ENCODE results near the gene ADRB2.

ADRB2 gene

DNA sequence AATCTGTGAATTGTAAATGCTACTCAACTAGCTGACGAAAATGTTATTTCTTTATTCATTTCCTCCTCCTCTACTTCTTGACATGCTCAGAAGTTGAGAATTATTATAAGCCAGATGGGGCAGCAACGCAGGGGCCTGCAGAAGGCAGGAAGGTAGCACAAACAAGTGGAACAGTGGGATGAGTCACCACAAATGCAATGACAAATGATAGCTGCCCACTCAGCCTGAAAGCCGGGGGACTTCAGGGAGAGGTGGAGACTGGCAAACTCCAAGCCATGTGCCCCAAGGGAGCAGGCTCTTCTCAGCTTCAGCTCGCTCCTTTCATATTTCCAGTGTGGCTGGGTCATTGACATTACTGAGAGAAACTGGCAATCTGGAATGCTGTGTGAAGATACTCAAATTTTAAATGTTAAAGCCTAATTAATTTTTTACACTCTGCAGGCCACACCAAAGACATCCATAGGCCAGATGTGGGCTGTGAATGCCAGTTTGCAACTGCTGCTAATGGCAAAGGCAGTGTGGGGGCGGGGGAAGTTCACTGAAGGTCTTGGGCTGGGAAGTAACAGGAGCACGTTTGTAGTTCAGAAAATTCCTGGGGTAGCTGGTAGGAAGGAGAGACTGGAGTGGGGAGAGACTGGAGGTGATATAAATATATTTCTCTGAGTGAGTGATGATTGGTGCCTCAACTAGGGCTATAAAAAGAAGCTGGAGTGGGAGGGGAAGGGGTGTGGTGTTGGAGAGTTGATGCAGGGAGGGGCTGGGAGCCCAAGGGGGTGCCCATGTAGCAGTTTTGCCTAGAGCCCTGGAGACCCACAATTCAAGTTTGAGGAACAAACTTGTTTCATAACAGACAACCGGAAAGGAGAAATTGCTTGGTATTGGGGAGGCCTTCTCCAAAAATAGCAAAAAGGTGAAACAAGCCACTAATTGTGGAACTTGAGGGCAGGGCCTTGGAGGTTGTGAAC is 20.8 kb upstream of the ADRB2 start:
- TF ChIP-seq ZFX (IDR thresholded peaks at IDR 0.05; ENCODE audit: borderline replicate concordance), result no peak
- TF ChIP-seq, protein P1, sequence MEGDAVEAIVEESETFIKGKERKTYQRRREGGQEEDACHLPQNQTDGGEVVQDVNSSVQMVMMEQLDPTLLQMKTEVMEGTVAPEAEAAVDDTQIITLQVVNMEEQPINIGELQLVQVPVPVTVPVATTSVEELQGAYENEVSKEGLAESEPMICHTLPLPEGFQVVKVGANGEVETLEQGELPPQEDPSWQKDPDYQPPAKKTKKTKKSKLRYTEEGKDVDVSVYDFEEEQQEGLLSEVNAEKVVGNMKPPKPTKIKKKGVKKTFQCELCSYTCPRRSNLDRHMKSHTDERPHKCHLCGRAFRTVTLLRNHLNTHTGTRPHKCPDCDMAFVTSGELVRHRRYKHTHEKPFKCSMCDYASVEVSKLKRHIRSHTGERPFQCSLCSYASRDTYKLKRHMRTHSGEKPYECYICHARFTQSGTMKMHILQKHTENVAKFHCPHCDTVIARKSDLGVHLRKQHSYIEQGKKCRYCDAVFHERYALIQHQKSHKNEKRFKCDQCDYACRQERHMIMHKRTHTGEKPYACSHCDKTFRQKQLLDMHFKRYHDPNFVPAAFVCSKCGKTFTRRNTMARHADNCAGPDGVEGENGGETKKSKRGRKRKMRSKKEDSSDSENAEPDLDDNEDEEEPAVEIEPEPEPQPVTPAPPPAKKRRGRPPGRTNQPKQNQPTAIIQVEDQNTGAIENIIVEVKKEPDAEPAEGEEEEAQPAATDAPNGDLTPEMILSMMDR (IDR thresholded peaks at IDR 0.05), result no peak
- no peak overlapping the region for H3K27ac ChIP-seq

DNA sequence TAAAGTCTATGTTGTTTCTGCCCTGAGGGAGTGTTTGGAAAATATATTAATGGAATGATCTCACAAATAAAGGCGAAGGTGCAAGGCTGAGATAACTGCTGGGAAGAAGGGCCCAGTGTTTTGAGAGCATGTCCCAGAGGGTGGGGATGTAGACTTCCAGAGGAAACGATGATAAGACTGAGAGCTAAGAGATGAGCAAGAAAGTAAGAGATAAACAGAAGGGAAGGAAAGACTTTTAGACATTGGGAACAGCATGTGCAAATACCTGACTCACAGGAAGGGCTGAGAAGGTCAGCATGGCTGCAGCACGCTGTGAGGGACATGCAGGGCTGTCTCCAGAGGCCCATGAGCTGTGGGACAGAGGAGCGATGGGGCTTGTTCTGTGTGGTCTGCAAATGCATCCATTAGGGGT is 19.9 kb upstream of the ADRB2 start:
- no peak overlapping the region for H3K27ac ChIP-seq
- TF ChIP-seq, protein P1 (IDR thresholded peaks at IDR 0.05), result no peak
- no peak for TF ChIP-seq ZFX (IDR thresholded peaks at IDR 0.05; ENCODE audit: borderline replicate concordance)

DNA sequence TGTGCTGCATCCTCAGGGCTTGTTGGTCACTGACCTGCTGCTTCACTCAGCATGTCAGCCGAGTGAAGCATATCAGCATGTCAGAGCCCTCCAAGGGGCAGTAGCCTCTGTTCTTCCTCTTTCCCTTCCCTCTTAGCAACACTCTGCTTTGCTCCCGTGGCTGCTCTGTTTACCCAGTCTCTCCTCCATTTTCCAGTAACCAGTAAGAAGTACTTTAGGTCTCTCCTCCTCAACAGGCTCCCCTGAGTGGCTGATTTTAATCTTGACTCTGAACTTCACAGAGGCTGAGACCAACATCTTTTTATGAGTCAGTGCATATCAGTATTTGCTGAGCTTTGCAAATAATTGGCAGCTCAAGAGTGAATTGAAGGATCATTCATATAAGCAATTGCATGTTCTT is 18.6 kb upstream of the ADRB2 start:
- TF ChIP-seq, protein P1 (IDR thresholded peaks at IDR 0.05), result no peak
- no peak for TF ChIP-seq ZFX (IDR thresholded peaks at IDR 0.05; ENCODE audit: borderline replicate concordance)
- H3K27ac ChIP-seq, result no peak overlapping the region

DNA sequence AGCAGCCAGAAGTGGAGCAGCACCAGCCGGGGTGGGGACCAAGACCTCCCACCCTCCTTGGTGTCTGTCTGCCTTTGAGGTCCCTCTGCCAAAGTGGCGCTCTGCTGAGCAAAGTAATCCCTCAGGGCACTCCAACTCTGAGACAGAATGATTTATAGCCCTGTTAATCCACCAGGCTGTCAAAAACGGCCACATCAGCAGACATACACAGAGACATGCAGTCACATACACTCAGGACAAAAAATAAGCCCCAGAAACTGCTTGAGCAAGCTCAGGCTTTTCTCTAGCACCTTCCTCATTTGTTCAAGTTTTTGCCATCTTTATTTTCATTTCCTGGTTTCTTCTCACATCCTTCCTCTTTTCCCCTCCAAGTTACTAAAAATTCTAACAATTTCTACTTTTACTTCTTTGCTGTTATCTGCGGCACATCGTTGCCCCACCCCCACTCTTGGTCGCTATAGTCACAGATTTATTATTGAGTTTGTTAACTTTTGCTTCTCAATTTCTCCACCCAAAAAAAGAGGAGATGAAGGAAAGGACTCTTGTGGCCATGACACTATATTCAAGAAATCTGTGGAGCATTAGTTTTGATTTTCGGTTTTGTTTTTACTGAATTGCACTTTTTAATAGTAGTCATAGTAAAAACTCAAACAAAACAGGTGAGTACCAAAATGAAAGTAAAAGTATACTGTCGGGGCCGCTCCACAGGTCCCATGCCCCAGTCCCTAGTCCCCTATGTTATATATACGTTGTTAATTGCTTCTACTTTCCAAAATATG is 17.4 kb upstream of the ADRB2 start:
- TF ChIP-seq, protein P1 (IDR thresholded peaks at IDR 0.05), result no peak
- no peak for TF ChIP-seq ZFX (IDR thresholded peaks at IDR 0.05; ENCODE audit: borderline replicate concordance)
- peak overlapping the region; percentile 29; the same call in 1 of the 2 replicates for H3K27ac ChIP-seq

DNA sequence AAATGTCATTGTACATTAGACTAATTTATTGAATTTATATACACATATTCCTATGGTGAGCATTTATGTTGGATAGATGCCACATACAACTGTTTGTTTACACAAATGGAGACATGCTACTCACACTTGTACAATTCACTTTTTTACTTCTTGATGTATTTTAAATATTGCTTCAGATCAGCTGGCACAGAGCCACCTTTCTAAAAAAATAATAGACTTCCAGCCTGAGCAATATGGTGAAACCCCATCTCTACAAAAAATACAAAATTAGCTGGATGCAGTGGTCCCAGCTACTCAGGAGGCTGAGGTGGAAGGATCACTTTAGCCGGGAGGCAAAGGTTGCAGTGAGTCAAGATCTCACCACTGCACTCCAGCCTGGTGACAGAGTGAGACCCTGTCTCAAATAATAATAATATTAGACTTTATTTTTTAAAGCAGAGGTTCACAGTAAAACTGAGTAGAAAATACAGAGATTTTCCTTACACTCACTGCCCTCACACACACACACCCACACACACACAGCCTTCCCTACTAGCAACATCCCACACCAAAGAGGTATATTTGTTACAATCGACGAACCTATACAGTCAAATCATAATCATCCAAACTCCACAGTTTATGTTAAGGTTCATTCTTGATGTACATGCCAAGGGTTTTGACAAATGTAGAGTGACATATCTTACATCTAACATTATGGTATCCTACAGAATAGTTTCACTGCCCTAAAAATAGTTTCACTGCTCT is 16.5 kb upstream of the ADRB2 start:
- no peak for TF ChIP-seq ZFX (IDR thresholded peaks at IDR 0.05; ENCODE audit: borderline replicate concordance)
- TF ChIP-seq, protein P1 (IDR thresholded peaks at IDR 0.05), result no peak
- no peak overlapping the region for H3K27ac ChIP-seq

DNA sequence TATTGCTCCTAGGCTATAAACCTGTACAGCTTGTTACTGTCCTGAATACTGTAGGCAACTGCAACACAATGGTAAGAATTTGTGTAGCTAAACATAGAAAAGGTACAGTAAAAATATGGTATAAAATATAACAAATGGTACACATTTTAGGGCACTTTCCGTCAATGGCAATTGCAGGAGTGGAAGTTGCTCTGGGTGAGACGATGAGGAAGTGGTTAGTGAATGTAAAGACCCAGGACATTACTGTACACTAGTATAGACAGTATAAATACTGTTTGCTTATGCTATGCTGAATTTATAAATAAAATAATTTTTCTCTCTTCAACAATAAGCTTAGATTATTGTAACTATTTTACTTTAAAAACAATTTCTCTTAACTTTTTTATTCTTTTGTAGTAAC is 15.6 kb upstream of the ADRB2 start:
- H3K27ac ChIP-seq, result no peak overlapping the region
- TF ChIP-seq, protein P1 (IDR thresholded peaks at IDR 0.05), result no peak
- no peak for TF ChIP-seq ZFX (IDR thresholded peaks at IDR 0.05; ENCODE audit: borderline replicate concordance)

All from 22Rv1 (cell line).